Pancreas (tissue), 10 donors: ENCODE data around the gene ASCL3. TPM values are rescaled to one million over a fixed set of nuclear protein-coding genes. Genes with fewer than 3 reads are reported as not detected.
"Not testable (repeated sequence)": the region's sequence is repeated elsewhere in the genome, so short reads cannot be mapped to it uniquely, and the experiment has no call there.

Experiments used
- ATAC-seq, 4 donors: fragments of 200-7000 bp; cut with Tn5 transposase; one replicate each; pipeline versions ENCODE4 v1.8.0 to v1.9.1; 2020; ENCODE audit warnings: mild to moderate bottlenecking in 4 of 4, moderate library complexity in 4 of 4
- DNase-seq, 6 donors: peaks; one replicate each; pipeline ENCODE4 v3.0.0-alpha.2; 2020
- FAIRE-seq: peaks from 2 replicates; lab custom pipeline; 2012; peaks lifted over from hg19 to GRCh38; lab: Jason Lieb, UNC
- H3K27ac ChIP-seq, 4 donors: fragments of 200-600 bp; sonication (generic); 1 replicate in 3 of 4; 2 replicates in 1 of 4; pipeline versions ENCODE4 v1.5.0 to v1.8.0; 2020
- H3K27me3 ChIP-seq, 4 donors: fragments of 200-600 bp; one replicate each; pipeline ENCODE4 v1.8.0; 2021
- H3K36me3 ChIP-seq, 3 donors: fragments of 200-600 bp; sonication (generic) in 1 of 3; one replicate each; pipeline versions ENCODE4 v1.5.0 to v1.8.0; 2020 to 2021
- H3K4me1 ChIP-seq, 3 donors: fragments of 200-600 bp; one replicate each; pipeline ENCODE4 v1.8.0; 2021
- H3K4me3 ChIP-seq, 4 donors: fragments of 200-600 bp; sonication (generic) in 2 of 4; one replicate each; pipeline versions ENCODE4 v1.5.0 to v1.8.0; 2020 to 2021
- H3K9me3 ChIP-seq, 4 donors: fragments of 200-600 bp; one replicate each; pipeline ENCODE4 v1.8.0; 2021
- WGBS, 2 donors: extraction: QIAGEN DNeasy Blood & Tissue Kit; methylation state at CpG; one replicate each; pipeline ENCODE4 v1.1.7; 2013; 5-methylcytosine and 5-hydroxymethylcytosine counted together
- intact Hi-C, 3 donors: fragments of 100-400 bp; cut with DNase I; formaldehyde crosslinking; loops; one replicate each; pipeline versions ENCODE4 v1.11.1 to v1.14.2; 2022
- polyA plus RNA-seq, 2 donors: library from polyadenylated mRNA; stranded (reverse); fragments of 200-250 nt; gene quantifications; one replicate each; pipeline ENCODE4 v1.2.3, GENCODE V29; 2013
- total RNA-seq, 6 donors: library from RNA; stranded (reverse); fragmentation: NEBNext Ultra II Directional in 4 of 6; extraction: Animal tissue kit (Norgen Biotek cat#: 25700) in 4 of 6; gene quantifications; one replicate each; pipeline versions ENCODE4 v1.2.1 to v1.2.4, GENCODE V29; 2021 to 2023
- TF ChIP-seq, protein P1 (sequence below), 4 donors: fragments of 200-600 bp; sonication (generic) in 3 of 4; IDR thresholded peaks; one replicate each; pipeline versions ENCODE4 v1.5.0 to v1.8.0; 2021; ENCODE audit warnings: antibody characterized with exemption in 4 of 4
- donor health status: healthy with polysubstance abuse.
- donor health status: DM: no; HTN: no; CAD: no; lungs with moderate emphysema.
- donor health status: DM: no; HTN: no; CAD: no.
- donor health status: control.
- donor health status: control.
- donor health status: Bipolar disorder and iron deficiency.
- donor health status: DM: yes; HTN: yes; CAD: no.
- donor health status: DM: no; HTN: no; CAD: no.
- donor health status: DM: no; HTN: no; CAD: no.
- donor health status: DM: yes; HTN: yes; CAD: no.

ASCL3 gene, protein sequence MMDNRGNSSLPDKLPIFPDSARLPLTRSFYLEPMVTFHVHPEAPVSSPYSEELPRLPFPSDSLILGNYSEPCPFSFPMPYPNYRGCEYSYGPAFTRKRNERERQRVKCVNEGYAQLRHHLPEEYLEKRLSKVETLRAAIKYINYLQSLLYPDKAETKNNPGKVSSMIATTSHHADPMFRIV
- total RNA-seq (under 1 TPM in 1 of 6 donors, not detected in 5; 0.34 TPM), polyA plus RNA-seq (not detected)

DNA sequence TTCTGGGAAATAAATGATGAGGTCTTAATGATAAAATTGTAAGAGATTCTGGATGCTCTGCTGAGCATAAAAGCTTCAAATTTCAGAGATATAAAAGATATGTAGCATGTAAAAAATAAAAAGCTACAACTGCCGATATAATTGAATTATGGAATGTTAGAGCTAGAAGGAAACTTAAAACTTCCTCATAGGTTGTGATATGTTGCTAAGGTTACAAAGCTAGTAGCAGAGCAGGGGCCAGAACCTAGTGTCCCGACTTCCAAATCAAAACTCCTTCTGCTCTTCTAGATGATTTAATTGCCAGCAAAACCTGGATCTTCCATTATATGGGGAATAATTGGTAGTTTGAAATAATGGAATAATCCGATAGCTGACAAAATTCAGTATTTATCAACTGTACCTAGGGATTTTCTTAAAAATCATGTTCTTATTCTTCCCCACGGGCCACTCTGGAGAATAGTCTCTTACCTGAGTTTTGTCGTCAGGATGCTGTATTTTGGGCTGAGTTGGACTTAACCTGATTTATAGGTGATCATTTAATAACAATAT, at the start of gene ASCL3:
Gene ASCL3, minus strand, starts transcription at position 499 of the 549 bp plus-strand sequence. CDS start 4,855 bp downstream, outside the sequence.
- FAIRE-seq: no peak
- no peaks in the 10 kb centered on the region for H3K4me1 ChIP-seq
- TF ChIP-seq, protein P1, sequence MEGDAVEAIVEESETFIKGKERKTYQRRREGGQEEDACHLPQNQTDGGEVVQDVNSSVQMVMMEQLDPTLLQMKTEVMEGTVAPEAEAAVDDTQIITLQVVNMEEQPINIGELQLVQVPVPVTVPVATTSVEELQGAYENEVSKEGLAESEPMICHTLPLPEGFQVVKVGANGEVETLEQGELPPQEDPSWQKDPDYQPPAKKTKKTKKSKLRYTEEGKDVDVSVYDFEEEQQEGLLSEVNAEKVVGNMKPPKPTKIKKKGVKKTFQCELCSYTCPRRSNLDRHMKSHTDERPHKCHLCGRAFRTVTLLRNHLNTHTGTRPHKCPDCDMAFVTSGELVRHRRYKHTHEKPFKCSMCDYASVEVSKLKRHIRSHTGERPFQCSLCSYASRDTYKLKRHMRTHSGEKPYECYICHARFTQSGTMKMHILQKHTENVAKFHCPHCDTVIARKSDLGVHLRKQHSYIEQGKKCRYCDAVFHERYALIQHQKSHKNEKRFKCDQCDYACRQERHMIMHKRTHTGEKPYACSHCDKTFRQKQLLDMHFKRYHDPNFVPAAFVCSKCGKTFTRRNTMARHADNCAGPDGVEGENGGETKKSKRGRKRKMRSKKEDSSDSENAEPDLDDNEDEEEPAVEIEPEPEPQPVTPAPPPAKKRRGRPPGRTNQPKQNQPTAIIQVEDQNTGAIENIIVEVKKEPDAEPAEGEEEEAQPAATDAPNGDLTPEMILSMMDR (IDR thresholded peaks at IDR 0.05): no peak
- H3K27ac ChIP-seq: no peak within 1 kb of the TSS
- ATAC-seq: no peak
- WGBS, 2 donors: 54 to 73% methylated on average over 5 of the region's 5 CpGs
- intact Hi-C loops: no loop called here
- peaks cover 0 to 5% (median 4%) of the 10 kb centered on the region in 3 donors for H3K36me3 ChIP-seq
- no peaks in the 10 kb centered on the region for H3K27me3 ChIP-seq
- H3K9me3 ChIP-seq: no peaks in the 10 kb centered on the region
- no peak within 1 kb of the TSS for H3K4me3 ChIP-seq
- DNase-seq: no peak

DNA sequence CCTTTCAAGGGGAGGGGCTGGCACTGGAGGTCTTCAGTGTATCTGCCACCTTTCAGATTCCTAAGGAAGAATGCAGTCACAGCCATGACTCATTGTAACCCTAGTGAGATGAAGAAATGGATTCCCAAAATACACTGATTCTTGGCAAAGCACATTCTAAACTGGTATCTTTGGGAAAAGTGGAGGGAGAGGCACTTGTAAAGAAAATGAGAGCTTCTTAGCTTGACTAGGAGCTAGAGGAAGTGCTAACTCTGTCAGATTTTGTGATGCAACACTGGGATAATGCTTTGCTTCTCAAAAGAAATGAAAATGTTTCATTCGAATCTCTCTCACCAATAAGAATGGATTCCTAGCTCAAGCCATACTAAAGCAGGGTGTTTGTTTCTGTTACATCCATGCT, 46.6 kb upstream of the ASCL3 start:
- H3K27ac ChIP-seq: no peak overlapping the region
- H3K9me3 ChIP-seq: no peaks in the 10 kb centered on the region
- FAIRE-seq (no peak), DNase-seq (no peak), ATAC-seq (no peak)
- H3K4me3 ChIP-seq: no peak overlapping the region
- TF ChIP-seq, protein P1 (IDR thresholded peaks at IDR 0.05): no peak
- 62 to 81% methylated on average over 1 of the region's 1 CpG for WGBS, 2 donors
- intact Hi-C loops: no loop called here
- H3K27me3 ChIP-seq: no peaks in the 10 kb centered on the region
- no peaks in the 10 kb centered on the region for H3K4me1 ChIP-seq
- H3K36me3 ChIP-seq: no peaks in the 10 kb centered on the region

DNA sequence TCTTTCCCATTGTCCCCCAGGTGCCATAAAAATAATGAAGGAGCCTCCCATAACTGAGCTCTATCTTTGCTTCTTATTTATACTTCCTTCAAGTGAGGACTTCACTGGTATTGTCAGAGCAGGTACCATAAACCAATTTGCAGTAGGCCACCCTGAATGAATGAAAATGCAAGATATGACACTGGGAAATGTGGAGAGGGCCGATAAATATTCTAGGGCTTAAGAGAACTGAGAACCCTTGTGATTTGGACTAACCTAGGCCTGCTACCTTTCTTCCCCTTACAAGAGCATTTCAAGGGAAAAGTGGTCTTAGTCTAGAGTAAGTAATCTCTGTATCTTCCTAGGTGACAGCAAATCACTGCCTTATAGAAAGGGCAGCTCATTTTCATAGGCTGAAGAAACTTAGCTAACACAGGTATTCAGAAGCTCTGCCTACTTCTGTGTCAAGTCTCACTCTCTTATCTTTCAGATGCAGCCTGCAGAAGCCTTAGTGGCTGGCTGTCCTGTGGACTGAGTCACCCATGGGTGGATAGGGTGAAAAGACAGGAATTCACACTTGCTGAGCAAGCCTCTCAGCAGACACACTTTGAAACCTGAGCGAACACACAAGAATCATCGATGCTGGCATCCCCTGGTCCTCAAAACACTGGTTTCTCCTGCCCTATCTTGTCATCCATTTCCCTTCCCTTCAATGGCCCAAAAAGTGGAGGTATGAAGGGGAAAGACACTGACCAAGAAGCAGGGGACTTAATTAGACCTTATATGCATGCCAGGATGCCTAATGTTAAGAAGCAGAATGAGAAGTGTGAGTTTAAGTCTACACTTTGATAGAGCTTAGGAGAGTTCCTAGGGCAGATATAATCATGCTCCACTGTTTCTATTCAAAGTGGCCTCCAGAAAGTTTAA, 45.8 kb upstream of the ASCL3 start:
- Histone ChIP-seq H3K9me3 (no peaks in the 10 kb centered on the region), H3K4me1 (no peaks in the 10 kb centered on the region), H3K27ac (no peak overlapping the region), H3K27me3 (no peaks in the 10 kb centered on the region), H3K4me3 (no peak overlapping the region), H3K36me3 (no peaks in the 10 kb centered on the region)
- ATAC-seq: no peak
- DNase-seq: no peak
- no peak for FAIRE-seq
- TF ChIP-seq, protein P1 (IDR thresholded peaks at IDR 0.05): no peak
- 52 to 69% methylated on average over 3 of the region's 3 CpGs for WGBS, 2 donors
- intact Hi-C loops: no loop called here

DNA sequence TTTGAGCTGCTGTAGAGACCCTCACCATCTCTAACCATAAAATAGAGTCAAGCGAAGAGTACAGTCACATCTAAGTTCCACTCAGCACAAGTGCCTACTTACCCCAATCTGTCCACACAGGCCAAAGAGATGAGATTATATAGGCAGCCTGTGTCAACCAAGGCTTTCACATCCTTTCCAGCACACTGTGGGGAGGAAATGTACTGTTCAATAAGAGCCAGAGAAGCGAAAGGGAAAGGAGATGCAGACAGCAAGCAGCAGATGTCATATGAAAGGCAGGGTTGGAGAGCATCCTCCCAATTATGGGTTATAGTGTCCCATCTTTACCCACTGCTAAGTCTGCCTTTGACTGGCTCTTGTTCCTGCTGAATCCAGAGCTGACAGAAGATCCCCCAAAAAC, 44.6 kb upstream of the ASCL3 start:
- Histone ChIP-seq H3K9me3 (no peaks in the 10 kb centered on the region), H3K36me3 (no peaks in the 10 kb centered on the region), H3K27me3 (no peaks in the 10 kb centered on the region), H3K4me3 (no peak overlapping the region), H3K27ac (no peak overlapping the region), H3K4me1 (no peaks in the 10 kb centered on the region)
- ATAC-seq: no peak
- TF ChIP-seq, protein P1 (IDR thresholded peaks at IDR 0.05): no peak
- no peak for FAIRE-seq
- WGBS, 2 donors: 79 to 88% methylated on average over 2 of the region's 2 CpGs
- no peak for DNase-seq
- intact Hi-C loops: no loop called here

DNA sequence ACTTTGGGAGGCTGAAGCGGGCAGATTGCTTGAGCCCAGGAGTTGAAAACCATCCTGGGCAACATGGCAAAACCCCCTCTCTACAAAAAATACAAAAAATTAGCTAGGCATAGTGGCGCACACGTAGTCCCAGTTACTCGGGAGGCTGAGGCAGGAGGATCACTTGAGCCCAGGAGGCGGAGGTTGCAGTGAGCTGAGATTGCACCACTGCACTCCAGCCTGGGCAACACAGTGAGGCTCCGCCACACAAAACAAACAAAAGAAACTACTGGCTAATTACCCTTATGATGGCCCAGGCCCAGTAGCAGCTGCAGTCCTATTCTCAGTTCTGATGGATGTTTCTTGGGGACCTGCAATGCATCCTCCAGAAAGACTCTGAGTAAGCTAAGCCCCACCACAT, 44.0 kb upstream of the ASCL3 start:
- H3K9me3 ChIP-seq, ATAC-seq, intact Hi-C loops, H3K27ac ChIP-seq, H3K4me1 ChIP-seq, H3K36me3 ChIP-seq, DNase-seq, H3K4me3 ChIP-seq, H3K27me3 ChIP-seq, FAIRE-seq: not testable (repeated sequence)
- WGBS, 2 donors: 92 to 94% methylated on average over 6 of the region's 6 CpGs
